Measurements from ENCODE around the gene AGGF1.

DNA sequence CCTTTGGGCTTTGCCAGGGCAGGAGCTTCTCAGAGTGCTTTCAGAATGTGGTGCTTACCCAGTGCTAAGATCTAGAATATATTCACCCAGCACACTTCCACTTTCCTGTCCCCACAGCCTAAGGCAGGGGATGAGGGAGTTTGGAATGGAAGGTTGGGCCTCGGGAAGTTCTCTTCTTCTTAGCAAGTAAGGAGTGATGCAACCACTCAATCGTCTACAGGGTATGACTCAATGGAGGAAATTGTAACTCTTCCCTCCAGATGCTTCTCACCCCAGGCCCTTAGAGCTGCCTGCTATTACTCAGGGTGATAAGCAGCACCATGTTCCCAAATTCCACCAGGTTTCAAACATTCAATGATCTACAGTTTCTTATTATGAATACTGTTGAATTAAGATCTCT, 30.8 kb upstream of the AGGF1 start:
- TF ChIP-seq, protein P1, sequence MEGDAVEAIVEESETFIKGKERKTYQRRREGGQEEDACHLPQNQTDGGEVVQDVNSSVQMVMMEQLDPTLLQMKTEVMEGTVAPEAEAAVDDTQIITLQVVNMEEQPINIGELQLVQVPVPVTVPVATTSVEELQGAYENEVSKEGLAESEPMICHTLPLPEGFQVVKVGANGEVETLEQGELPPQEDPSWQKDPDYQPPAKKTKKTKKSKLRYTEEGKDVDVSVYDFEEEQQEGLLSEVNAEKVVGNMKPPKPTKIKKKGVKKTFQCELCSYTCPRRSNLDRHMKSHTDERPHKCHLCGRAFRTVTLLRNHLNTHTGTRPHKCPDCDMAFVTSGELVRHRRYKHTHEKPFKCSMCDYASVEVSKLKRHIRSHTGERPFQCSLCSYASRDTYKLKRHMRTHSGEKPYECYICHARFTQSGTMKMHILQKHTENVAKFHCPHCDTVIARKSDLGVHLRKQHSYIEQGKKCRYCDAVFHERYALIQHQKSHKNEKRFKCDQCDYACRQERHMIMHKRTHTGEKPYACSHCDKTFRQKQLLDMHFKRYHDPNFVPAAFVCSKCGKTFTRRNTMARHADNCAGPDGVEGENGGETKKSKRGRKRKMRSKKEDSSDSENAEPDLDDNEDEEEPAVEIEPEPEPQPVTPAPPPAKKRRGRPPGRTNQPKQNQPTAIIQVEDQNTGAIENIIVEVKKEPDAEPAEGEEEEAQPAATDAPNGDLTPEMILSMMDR (IDR thresholded peaks at IDR 0.05; ENCODE audit: borderline replicate concordance, extremely low read depth, low read length, poor library complexity, severe bottlenecking), result no peak
- no peak for TF ChIP-seq EZH2 (IDR thresholded peaks at IDR 0.05; ENCODE audit: borderline replicate concordance, low read depth, low read length, severe bottlenecking)
